Putamen (tissue), 1 donor: ENCODE results near the gene BBOF1.
"Not testable (repeated sequence)": the region's sequence is repeated elsewhere in the genome, so short reads cannot be mapped to it uniquely, and the experiment has no call there.

ENCODE experiments used
- DNase-seq: peaks from one replicate; pipeline ENCODE4 v3.0.0-alpha.2; 2016; ENCODE audit warnings: low spot score

The BBOF1 gene

GRCh38 chr14:74018586-74019407, at the start of gene BBOF1, which contains the start of gene ENTPD5:
BBOF1 (plus strand) TSS chr14:74019349; CDS start chr14:74019479, 130 bp downstream.
ENTPD5 (minus strand) TSS chr14:74019288; CDS start chr14:73988102, 31,186 bp downstream.
- DNase-seq, result peak; percentile 90

- DNase-seq, result no peak
Measured at GRCh38 chr14:73973497-73973896, 45.7 kb upstream of the BBOF1 start.

- no peak for DNase-seq
Measured at GRCh38 chr14:73976125-73976524, 43.0 kb upstream of the BBOF1 start.

- no peak for DNase-seq
Measured at GRCh38 chr14:73977896-73978295, 41.3 kb upstream of the BBOF1 start.

- no peak for DNase-seq
Measured at GRCh38 chr14:73988065-73988464, 31.1 kb upstream of the BBOF1 start.

- DNase-seq, result not testable (repeated sequence)
Measured at GRCh38 chr14:73988656-73989055, 30.5 kb upstream of the BBOF1 start.

- DNase-seq, result no peak
Measured at GRCh38 chr14:73991092-73991491, 28.1 kb upstream of the BBOF1 start.

- DNase-seq, result not testable (repeated sequence)
Measured at GRCh38 chr14:73994926-73995325, 24.2 kb upstream of the BBOF1 start.

GRCh38 chr14:73995977-73996378, 23.2 kb upstream of the BBOF1 start:
- DNase-seq, result no peak

- no peak for DNase-seq
Measured at GRCh38 chr14:73996731-73997107, 22.4 kb upstream of the BBOF1 start.

- DNase-seq, result no peak
Measured at GRCh38 chr14:73997108-73997943, 21.8 kb upstream of the BBOF1 start.

- DNase-seq, result no peak
Measured at GRCh38 chr14:73997944-73998447, 21.2 kb upstream of the BBOF1 start.

- DNase-seq, result no peak
Measured at GRCh38 chr14:73998726-73999125, 20.4 kb upstream of the BBOF1 start.

GRCh38 chr14:74005664-74006063, 13.5 kb upstream of the BBOF1 start:
- DNase-seq, result not testable (repeated sequence)

GRCh38 chr14:74008843-74009499, 10.2 kb upstream of the BBOF1 start:
- no peak for DNase-seq

GRCh38 chr14:74014299-74014698, 4.8 kb upstream of the BBOF1 start:
- no peak for DNase-seq

- DNase-seq, result no peak
Measured at GRCh38 chr14:74015176-74015575, 4.0 kb upstream of the BBOF1 start.

GRCh38 chr14:74015963-74016362, 3.2 kb upstream of the BBOF1 start:
- no peak for DNase-seq

- DNase-seq, result no peak
Measured at GRCh38 chr14:74018174-74018585, 969 bp upstream of the BBOF1 start.

GRCh38 chr14:74019408-74020137, 424 bp downstream of the BBOF1 start:
- peak; percentile 12 for DNase-seq

GRCh38 chr14:74022346-74022745, 3.2 kb downstream of the BBOF1 start:
- no peak for DNase-seq
